Activated gamma-delta T cell (primary cell): Measurements from ENCODE around the gene SIKE1.
"Not testable (repeated sequence)": the region's sequence is repeated elsewhere in the genome, so short reads cannot be mapped to it uniquely, and the experiment has no call there.

Experiments
- DNase-seq: peaks from one replicate; lab custom pipeline; 2025; lab: John Stamatoyannopoulos, UW

Gene SIKE1

GRCh38 chr1:114755006-114755931 is 25.2 kb downstream of the SIKE1 start:
- no peak for DNase-seq

DNA sequence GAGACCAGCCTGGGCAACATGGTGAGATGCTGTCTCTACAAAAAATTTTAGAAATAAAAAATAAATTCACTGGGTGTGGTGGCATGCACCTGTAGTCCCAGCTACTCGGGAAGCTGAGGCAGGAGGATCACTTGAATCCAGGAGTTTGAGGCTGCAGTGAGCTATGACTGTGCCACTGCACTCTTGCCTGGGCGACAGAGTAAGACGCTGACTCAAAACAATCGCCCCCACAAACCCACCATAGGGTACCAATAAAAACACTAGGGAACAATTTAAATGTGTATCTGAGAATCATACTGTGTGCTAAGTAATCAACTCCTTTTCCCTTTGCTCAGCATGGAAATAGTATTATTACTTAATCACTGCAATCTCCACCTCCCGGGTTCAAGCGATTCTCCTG is 26.8 kb downstream of the SIKE1 start:
- DNase-seq, result not testable (repeated sequence)

GRCh38 chr1:114753143-114753542 is 27.3 kb downstream of the SIKE1 start:
- no peak for DNase-seq

GRCh38 chr1:114750780-114751179 is 29.7 kb downstream of the SIKE1 start:
- no peak for DNase-seq

DNA sequence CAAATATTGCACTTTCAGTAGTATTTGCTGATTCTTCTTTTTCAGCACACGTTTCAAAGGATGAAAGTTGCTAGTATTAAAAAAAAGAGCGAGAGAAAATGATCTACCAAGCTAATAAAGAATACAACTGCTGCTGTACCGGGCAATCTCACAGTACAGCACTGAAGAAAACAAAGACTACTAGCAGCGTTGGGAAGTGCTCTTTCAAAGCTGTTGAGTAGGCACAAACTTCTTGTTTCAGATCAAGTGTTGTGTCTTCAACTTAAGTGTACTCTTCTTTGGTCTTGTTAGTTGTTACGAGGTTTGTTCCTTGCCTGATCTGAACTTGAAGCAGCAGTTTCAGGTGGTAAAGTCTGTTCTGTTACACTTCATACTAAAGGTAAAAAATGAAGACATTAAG is 30.6 kb downstream of the SIKE1 start:
- no peak for DNase-seq

- DNase-seq, result no peak
Measured at GRCh38 chr1:114746450-114747121, 33.9 kb downstream of the SIKE1 start.

- no peak for DNase-seq
Measured at GRCh38 chr1:114745291-114745690, 35.2 kb downstream of the SIKE1 start.

GRCh38 chr1:114741963-114742746 is 38.3 kb downstream of the SIKE1 start:
- DNase-seq, result no peak

GRCh38 chr1:114740331-114740730 is 40.2 kb downstream of the SIKE1 start:
- no peak for DNase-seq

DNA sequence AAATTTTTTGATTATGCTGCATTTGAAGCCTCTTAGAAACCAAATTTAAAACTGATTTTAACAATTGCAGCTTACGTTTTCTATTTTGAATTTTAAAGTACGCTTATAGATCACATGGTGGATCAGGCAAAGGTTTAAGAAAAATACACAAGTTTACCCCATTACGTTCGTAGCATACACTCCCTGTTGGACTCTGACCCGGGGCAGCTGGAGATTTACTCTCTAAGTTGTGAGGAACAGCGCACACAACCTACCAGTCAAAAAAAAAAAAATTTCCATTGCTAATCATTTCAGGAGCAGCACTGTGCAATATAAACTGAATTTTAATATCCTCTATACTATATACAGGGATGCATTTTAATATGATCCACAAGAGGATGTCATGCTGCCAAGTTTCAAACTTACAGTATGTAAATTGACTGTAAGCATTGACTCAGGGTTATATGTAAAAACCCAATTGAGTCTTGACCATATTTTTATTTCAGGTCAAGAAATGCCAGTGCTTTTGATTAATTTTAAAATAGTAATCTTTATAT is 43.1 kb downstream of the SIKE1 start:
- DNase-seq, result no peak

DNA sequence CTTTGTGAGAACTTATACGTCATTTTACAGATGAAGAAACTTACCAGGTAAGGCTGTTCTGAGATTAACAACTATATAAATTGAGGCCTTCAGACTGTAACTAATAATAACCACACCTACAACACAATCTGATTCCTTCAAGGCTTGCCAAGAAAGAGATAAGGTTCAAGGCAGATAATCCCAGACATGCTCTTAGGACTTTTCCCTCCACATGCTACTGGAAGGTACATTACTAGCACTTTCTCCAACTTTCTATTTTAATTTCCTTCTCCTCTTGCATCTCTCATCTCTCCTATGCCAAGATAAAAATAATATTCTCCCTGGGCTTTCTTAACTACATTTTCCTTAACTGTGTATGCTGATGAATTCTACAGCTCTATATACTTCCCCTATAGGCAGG is 45.0 kb downstream of the SIKE1 start:
- DNase-seq, result no peak

- DNase-seq, result no peak
Measured at GRCh38 chr1:114729782-114730181, 50.7 kb downstream of the SIKE1 start.

DNA sequence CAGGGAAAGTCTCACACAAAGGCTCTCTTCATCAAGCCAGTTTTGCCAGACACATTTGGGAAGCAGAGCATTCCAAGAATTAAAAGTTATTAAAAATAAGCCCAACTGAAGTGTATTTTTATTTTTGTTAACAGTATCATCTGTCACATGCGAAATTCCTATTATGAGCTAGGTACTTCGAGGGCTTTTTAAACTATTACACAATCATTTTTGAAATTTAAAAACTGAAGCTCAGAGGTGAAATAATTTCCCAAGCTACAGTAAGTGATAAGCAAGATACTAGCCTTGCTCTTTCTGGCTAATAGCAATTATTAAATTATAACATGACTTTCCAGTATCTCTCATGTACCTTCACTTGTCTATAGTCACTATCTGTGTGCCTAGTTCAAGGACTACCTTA is 51.9 kb downstream of the SIKE1 start:
- DNase-seq, result no peak

DNA sequence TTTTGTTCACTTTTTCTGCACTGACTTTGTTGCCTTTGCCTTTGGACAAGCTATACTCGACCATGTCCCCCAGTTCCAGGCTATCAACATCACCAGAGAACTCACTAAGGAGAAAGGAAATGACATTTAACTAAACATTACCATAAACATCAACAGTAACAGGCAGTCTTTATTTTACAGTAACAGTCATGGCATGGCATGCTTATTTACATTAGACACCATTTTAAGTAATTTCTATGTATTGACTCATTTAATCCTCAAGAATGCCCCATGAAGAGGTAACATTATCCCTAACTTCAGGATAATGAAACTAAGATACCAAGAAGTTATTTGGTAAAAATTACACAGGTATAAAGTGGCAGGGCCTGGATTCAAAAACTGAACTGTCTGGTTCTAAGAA is 55.3 kb downstream of the SIKE1 start:
- no peak for DNase-seq

GRCh38 chr1:114723915-114724314 is 56.6 kb downstream of the SIKE1 start:
- no peak for DNase-seq

DNA sequence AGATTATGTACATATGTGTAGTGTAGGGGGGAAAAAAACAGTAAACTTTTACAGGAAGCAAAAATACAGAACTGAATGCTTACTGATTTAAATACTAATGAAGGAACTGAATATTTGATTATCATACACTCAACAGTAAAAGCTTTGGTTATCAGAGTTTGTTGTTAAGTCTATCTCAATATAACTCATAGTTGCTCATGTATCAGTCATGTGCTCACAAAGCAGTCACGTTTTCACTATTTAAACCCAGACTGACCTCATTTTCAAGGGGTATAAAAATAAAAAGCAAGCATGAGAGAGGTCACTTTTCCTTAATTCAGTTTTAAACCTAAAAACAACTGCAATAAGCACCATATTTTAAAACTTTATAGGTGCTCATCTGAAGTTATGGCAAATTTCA is 57.0 kb downstream of the SIKE1 start:
- DNase-seq, result no peak

- no peak for DNase-seq
Measured at GRCh38 chr1:114720492-114720891, 60.0 kb downstream of the SIKE1 start.
